GM19351 (cell line): ENCODE measurements around the gene ITGA8.
"Not testable (repeated sequence)": the region's sequence is repeated elsewhere in the genome, so short reads cannot be mapped to it uniquely, and the experiment has no call there.

Source experiments
- ATAC-seq: cut with Tn5 transposase; IDR thresholded peaks from one replicate; pipeline ENCODE4 v1.9.1; 2021; ENCODE audit warnings: mild to moderate bottlenecking, moderate library complexity; ENCODE audit not compliant: unreplicated experiment

ITGA8 gene

DNA sequence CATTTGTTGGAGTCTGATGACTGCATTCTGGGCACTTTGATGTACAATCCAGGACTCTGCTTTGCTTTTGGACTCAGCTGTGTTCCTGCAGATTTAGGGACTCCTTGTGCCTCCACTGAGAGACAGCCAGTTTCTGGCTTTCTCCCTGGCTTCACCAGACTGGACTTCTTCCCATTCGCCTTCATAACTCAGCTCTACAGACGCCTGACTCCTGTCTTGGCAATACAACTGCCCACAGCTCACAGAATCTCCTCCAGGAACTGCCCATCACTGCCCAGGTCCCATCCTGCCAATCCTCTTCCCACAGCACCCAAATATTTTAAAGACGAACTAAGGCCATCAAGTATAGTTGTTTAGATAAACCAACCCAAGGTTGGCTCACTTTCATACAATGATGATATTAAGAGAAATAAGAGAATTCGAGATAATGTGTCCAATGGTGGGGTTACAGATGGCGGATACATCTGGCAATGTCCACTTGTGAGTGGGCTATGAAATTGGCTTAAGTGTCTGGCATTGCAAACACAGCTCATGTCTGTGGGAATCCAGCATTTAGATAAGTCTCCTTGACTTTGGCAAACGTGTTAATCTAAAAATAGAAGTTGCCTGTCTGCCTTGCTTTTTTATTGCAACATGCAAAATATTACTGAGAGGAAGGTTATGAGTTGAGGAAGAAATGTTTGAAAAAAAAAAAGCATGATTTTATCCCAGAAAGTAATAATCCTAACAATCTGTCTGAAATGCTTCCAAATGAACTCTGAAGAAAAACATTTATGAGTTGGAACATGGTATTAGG is 95.1 kb downstream of the ITGA8 start:
- no peak for ATAC-seq

- no peak for ATAC-seq
Measured at GRCh38 chr10:15620836-15621515, 98.7 kb downstream of the ITGA8 start.

- ATAC-seq = no peak
Measured at GRCh38 chr10:15620337-15620736, 99.4 kb downstream of the ITGA8 start.

- no peak for ATAC-seq
Measured at GRCh38 chr10:15609246-15609645, 110.5 kb downstream of the ITGA8 start.

- no peak for ATAC-seq
Measured at GRCh38 chr10:15606377-15606776, 113.3 kb downstream of the ITGA8 start.

DNA sequence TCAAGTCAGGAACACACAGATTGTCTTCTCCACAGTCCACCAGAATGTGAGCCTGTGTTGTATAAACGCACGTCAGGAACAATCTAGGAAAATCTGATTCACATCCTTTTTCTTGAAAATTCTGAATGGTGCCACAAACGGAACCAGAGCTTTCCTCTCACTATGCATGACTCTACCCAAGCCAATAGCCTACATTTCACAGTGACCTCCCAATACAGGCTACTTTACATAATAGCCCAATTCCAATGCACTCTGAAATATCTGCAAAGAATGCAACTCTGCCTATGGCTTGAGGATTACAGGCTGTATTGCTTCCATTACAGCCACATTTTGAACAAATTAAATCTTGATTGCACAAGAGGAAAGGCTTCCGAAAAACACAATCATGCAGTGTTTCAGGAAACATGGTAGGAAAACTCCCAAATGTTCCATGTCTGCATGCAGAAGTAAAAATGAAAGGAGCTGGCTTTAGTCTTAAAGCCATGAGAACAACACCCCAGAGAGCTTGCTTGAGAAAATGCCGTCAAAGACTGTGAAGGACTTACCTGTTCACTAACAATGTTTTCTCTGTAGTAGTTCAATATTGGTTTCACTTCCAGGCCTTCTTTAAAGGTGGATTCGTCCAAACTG is 113.9 kb downstream of the ITGA8 start:
- no peak for ATAC-seq

GRCh38 chr10:15603446-15604011 is 116.2 kb downstream of the ITGA8 start:
- no peak for ATAC-seq

DNA sequence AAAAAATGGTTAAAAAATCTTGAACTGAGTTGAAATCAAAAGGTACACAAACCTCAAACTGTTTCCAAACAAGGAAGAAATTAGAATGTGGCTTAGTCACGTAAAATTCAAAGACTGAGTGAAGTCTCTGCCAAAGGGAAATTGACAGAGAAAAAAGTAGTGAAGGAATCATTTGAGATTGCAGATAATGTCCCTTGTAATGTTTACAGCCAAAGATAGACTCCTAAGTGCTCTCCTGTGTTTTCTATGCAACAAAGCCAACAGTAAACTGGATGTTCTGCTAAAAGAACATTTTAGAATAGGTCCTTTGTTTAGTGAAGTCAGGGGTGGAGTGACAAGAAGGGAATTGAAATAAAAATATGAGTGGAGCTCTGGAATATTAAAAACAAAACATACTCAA is 117.9 kb downstream of the ITGA8 start:
- no peak for ATAC-seq

DNA sequence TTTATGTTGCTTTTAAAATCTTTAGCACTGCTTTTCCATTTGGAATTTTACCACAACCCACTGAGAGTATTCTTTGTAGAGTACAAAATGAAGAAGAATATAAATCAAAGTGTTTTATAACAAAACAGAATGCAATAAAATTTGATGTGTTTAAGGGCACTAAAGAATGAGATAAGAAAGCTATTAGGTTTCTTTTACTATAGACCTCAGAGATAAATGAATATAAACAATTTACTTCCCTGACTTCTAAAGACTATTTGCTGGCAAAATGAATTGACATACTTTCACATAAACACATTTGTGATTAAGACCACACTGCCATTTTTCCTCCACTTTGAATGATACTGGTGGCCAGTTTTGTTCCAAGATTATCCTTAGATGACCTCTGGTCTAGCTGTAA is 124.5 kb downstream of the ITGA8 start:
- no peak for ATAC-seq

GRCh38 chr10:15591937-15592336 is 127.8 kb downstream of the ITGA8 start:
- ATAC-seq = no peak

- no peak for ATAC-seq
Measured at GRCh38 chr10:15591431-15591830, 128.3 kb downstream of the ITGA8 start.

DNA sequence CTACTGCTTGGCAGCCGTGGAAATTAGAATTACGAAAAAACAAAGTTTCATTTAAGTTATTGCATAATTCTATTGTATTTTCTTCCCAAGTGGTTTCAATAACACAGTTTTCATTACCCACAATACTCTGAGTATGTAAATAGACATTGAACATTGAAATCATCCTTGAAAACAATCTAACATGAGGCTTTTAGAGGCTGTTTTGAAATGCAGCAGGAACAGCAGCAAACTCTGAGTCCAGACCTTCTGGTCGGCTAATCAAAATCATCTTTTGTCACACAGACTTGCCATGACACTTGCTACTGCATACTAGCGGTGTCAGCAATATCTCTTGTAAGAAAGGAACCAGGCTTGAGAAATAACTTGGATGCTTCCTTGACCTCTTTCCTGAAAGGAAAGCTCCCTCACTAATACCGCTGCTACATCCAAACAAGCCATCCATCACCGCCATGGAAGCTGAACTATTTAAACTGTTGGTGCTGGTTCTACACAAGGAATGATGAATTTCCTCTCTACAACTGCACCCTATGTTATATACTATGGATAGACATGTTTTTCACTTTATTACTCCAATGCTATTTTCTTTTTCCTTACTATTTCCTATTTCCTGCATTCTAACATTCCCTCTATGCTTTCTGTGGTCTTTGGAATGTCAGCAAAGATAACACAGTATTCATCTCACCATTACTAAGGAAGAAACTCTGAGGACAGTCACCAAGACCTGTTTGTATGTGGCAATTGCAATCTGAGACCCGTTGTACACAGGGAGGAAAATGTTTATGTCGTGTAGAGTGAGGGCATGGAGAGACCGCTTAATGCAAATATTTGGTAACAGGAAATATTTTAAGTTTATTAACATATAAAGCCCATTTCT is 130.8 kb downstream of the ITGA8 start:
- no peak for ATAC-seq

GRCh38 chr10:15588151-15588550 is 131.6 kb downstream of the ITGA8 start:
- no peak for ATAC-seq

- no peak for ATAC-seq
Measured at GRCh38 chr10:15587271-15587670, 132.5 kb downstream of the ITGA8 start.

- peak; percentile 92 for ATAC-seq
Measured at GRCh38 chr10:15585303-15585715, 134.4 kb downstream of the ITGA8 start.

DNA sequence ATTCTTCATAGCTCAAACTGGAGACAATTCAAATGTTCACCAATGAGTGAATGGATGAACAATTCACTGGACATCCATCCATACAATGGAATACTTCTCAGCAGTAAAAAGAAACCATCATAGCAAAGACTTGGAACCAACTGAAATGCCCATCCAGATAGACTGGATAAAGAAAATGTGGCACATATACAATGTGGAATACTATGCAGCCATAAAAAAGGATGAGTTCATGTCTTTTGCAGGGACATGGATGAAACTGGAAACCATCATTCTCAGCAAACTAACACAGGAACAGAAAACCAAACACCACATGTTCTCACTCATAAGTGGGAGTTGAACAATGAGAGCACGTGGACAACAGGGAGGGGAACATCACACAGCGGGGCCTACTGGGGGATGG is 136.8 kb downstream of the ITGA8 start:
- not testable (repeated sequence) for ATAC-seq

- ATAC-seq = no peak
Measured at GRCh38 chr10:15579605-15580004, 140.1 kb downstream of the ITGA8 start.

GRCh38 chr10:15572531-15573045 is 147.1 kb downstream of the ITGA8 start:
- ATAC-seq = no peak

GRCh38 chr10:15571575-15571974 is 148.1 kb downstream of the ITGA8 start:
- ATAC-seq = no peak

DNA sequence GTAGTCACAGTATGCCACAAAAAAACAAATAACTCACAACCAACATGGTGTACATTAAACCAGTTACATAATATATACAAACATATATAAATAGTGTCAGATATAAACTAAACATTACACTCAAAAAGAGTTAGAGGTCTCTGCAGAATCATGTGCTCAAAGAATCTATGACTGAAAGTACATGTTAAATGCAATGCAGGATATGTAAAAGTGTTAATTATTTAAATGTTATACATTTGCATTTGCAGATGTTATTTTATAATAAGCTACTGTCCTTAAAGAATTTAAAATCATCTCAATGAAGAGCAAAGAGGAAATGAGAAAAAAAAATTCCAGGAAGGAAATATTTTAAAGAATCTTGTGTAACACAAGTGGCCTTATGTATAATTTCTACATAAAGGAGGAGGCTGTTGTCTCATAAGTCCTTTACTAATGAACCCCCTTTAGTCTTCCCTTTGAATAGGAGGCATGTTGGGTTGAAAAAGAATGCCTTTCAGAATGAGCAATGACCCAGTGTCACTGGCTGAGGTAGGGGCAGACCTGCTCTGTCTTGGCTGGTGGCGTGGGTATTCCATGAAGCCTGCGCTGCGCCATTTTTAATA is 148.9 kb downstream of the ITGA8 start:
- ATAC-seq = no peak
